ENCODE results near the gene TRIM38.
A peak's percentile ranks its signal among the peaks of the same experiment; 100 is the strongest.

Gene TRIM38

DNA sequence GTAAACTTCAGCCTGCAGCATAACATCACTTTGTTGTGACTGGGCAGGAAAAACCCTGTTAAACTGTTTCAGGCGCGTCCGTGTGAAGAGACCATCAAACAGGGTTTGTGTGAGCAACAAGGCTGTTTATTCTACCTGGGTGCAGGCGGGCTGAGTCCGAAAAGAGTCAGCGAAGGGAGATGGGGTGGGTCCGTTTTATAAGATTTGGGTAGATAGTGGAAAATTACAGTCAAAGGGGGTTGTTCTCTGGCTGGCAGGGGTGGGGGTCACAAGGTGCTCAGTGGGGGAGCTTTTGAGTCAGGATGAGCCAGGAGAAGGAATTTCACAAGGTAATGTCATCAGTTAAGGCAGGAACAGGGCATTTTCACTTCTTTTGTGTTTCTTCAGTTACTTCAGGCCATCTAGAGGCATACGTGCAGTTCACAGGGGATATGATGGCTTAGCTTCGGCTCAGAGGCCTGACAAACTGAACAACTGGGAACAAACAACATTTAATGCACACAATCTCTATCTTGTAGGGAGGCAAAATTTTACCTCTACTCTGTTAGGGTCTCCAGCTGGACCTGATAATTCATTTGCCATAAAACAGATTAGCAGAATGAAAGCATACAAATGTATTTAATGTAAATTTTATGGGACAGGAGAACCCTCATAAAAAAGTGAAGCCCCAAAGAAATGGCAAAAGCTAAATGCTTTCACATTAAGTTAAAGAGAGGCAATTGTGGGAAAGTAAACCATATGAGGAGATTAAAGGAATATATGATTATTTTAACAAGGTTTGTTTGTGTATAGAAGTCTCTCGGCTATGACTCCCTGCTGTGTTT lies 66.4 kb downstream of the TRIM38 start:
- no peak for DNase-seq

GRCh38 chr6:26029570-26029856 lies 66.9 kb downstream of the TRIM38 start:
- DNase-seq: no peak

DNA sequence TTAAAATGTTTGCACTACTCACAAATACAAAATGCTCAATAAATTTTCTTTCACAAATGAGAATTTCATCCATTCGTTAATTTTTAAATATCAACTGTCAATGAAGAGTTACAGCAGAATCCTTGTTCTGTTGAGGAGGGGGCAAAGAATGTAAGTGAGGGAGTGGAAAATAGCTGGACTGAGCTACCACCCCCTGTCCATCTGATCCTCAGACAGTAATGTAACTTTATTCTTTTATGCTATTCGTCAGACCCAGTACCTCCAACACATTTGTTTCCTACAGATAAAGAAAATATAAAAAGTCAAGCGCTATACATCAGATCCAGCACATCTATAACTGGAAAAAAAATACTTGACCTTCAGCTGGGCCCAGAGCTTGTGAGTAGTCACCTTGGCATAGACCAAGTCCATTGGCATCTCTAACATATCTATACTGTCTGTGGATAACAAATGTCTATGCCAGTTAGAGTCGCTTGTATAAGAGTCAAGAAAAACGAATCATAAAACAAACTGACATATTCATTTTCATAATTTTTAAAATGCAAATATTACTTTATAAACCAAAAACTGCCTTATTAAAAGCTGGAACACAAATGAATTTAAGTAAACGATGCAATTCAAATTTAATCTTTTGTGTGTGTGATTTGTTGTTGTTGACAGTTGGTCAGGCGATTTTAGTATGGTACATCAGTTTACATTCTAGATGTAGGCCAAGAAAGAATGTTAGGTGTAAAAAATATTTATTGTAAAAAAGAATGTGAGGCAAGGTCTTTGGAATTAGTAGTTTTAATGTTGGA lies 67.5 kb downstream of the TRIM38 start:
- no peak for DNase-seq

GRCh38 chr6:26030716-26031115 lies 68.1 kb downstream of the TRIM38 start:
- DNase-seq: peak in 1 of 2 experiments; percentile 47

GRCh38 chr6:26031151-26031594 lies 68.6 kb downstream of the TRIM38 start:
- peak in 1 of 2 experiments; percentile 48 for DNase-seq

GRCh38 chr6:26031595-26032339 lies 69.2 kb downstream of the TRIM38 start:
- DNase-seq: peak; percentile 98

DNA sequence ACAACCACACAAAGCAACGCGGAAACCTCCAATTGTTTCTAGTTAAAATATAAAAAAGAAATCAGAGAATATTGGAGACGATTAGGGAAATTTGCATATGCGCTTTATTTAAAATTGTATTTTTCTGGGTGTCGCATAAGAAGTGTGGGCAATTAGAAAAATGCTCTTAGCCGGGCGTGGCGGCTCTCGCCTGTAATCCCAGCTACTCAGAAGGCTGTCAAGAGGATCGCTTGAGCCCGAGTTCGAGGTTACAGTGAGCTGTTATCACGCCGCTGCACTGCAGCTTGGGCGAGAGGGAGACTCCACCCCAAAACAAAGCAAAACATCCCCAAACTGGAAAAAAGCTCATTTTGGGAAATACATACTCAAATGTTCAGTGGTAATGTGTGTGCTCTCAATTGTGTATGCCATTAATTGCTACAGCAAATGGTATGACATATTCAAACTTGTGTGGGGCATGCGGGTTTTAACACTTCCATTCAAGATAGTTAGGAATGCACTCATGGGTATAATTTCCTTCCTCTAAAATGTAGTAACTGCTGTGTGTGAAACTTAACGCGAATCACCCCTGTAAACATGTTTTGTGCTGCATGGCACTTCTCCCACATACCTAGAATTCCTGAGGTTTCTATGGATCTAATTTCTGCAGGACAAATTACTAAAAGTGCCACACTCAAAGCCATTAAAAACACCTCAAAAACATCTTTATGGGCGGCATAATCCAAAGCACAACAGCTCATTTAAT lies 69.9 kb downstream of the TRIM38 start:
- DNase-seq: peak in 1 of 2 experiments; percentile 70

GRCh38 chr6:26033085-26033940 lies 70.7 kb downstream of the TRIM38 start:
- DNase-seq: peak; percentile 87 to 95

GRCh38 chr6:26033941-26034354 lies 71.3 kb downstream of the TRIM38 start:
- no peak for DNase-seq

DNA sequence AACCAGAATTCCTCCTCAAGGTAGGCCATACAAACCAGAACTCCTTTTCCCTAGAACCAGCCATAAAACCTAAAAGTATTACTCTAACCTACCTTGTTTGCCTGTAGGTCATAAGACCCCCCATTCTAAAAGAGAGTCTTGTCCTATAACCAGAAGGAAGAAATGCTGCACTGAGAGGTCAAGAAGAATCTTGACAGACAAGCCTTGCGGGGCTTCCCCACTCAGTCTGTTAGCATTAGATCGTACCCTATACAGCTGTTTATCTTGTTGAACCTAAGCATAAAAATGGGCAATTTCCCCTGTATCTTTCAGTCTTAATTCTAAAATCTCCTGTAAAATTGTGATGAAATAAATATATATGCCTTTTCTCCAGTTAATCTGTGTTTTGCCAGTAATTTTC lies 72.3 kb downstream of the TRIM38 start:
- DNase-seq: no peak

Data from NCI-H524 (cell line).